Hepatic stellate cell (primary cell): Measurements from ENCODE around the gene UBE2F.
"Not testable (repeated sequence)": the region's sequence is repeated elsewhere in the genome, so short reads cannot be mapped to it uniquely, and the experiment has no call there.

Experiments
- DNase-seq: peaks from one replicate; pipeline ENCODE4 v3.0.0; 2011; ENCODE audit warnings: low spot score

The UBE2F gene

DNA sequence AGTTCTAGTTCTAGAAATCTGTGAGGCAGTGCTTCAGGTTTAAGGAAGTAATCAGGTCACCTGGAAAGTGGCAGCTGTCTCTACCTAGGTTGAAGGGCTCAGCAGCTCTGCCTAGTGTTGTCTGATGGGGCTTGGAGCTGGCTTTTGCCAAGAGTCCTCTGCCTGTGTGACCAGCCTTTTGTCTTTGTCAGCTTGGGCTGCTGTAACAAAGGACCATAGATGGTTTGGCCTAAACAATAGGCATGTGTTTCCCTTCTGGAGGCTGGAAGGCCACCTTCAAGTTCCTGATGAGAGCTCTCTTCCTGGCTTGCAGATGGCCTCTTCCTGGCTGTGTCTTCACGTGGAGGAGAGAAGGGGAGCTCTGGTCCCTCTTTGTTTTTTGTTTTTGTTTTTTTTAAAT is 13.3 kb downstream of the UBE2F start:
- no peak for DNase-seq

DNA sequence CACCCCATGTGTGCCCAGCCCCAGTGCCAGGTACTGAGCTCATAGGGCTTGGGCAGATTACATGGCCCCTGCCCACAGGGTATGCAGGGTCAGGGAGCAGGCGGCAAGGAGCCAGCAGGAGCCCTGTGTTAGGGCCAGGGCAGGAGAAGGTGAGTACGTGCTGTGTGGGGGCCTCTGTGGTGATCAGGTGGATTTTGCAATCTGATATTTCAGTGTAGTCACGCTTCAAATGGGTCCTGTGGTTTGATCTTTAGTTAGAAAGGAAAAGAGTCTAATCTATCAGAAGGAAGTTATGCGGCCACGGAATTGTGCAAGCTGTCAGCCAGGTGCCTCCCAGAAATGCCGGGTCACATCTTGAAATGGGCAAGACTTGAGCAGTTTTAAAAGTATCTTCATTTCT is 13.9 kb downstream of the UBE2F start:
- DNase-seq = no peak

DNA sequence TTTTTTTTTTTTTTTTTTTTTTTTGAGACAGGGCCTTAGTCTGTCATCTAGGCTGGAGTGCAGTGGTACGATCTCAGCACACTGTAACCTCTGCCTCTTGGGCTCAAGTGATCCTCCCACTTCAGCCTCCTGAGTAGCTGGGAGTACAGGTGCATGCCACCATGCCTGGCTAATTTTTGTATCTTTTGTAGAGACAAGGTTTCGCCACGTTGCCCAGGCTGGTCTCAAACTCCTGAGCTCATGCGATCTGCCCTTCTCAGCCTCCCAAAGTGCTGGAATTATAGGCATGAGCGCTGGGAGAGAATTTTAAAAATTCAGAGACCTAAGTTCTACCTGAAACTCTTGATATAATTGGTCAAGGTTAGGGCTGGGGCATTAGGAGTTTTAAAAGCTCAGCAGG is 14.8 kb downstream of the UBE2F start:
- not testable (repeated sequence) for DNase-seq

DNA sequence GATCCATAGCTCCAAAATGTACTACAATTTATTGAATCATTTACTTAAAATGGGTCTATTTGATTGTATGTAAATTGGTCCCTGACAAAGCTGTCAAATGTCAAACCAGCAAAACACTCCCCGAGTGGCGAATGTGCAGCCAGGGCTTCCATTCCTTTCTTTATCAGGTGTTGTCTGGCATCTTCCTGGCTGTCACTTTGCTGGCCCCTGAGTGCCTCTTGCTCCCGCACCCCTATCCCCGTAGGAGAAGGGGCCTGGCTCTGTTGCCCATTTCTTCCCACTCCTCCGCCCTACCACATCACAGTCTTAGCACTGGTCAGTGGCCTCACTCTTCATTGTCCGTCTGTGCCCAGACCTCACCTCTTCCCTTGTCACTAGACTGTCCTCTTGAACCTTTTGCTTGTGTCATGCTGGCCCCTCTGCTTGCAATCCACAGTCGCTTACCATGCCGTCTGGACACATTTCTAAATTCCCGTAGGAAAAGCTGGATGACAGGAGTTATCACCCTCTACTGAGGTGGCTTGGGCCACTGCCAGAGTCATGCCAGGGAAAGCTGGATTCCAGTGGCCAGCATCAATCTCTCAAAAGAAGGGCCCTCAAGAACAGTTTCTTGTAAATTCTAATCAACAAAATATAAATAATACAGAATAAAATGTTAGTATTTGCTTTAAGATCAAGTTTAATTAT is 15.4 kb downstream of the UBE2F start:
- DNase-seq = no peak

DNA sequence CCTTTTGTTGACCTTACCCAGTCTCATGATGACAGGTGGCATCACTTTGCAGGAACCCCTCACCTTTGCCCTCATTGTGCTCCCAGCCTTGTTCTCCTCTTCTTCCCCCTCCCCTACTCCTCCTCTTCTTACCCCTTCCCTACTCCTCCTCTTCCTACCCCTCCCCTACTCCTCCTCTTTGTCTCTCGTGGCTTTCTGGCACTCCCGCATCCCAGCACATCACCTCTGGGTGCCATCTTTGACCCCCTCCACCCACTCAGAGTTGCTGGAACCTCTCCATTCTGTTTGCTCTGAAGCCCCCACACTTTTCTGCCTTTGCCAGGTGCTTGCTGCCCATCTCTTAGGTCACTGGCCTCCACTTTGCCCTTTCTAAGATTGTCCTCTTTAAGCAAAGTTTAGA is 17.1 kb downstream of the UBE2F start:
- no peak for DNase-seq

DNA sequence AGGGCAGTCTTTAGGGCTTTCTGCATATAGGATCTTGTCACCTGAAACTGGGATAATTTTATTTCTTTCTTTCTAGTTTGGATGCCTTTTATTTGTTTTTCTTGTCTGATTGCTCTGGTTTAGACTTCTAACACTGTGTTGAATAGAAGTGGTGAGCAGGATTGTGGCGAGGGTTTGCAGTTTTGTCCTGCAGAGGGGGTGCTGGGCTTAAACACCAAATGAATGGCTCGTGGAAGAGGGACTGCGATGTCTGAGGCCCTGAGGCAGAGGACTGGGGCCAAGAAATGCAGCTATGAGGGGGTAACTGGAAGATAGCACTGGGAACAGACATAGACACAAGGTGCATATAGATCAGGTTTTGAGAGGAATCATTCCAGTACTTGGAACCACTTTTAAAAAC is 20.5 kb downstream of the UBE2F start:
- no peak for DNase-seq

DNA sequence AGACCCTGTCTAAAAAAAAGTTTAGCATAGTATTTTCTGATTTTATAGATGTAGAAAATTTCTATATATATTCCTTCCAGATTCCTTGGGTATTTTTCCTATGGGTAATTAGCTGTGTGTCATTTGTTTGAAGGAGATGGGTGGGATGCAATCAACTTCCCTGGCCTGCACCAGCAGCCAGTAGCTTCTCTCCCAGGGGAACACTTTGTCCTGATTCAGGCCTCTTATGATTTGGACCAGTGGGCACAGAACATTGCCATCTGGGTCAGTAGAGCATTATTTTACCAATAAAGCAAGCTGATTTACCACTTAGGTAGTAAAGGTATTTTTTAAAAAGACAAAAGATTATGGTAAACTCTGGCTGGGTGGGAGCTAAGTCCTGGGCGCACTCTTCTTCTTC is 26.9 kb downstream of the UBE2F start:
- DNase-seq = no peak

DNA sequence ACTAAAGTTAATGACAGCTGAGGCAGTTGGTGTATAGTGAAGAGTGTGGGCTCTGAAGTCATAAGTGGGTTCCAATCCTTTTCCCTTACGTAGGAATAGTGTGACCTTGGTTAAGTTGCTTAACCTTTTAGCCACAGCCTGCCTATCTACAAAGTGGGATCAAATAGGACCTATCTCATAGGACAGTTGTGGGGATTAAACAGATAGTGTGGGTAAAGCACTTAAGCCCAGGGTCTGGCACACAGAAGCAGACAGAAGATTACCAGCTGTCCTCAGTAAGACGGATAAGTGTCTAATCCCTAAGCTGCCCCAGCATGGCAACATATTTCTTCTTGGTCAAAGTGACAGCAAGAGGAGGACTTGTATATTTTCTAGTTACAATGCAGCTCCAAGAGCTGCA is 28.2 kb downstream of the UBE2F start:
- DNase-seq = no peak

DNA sequence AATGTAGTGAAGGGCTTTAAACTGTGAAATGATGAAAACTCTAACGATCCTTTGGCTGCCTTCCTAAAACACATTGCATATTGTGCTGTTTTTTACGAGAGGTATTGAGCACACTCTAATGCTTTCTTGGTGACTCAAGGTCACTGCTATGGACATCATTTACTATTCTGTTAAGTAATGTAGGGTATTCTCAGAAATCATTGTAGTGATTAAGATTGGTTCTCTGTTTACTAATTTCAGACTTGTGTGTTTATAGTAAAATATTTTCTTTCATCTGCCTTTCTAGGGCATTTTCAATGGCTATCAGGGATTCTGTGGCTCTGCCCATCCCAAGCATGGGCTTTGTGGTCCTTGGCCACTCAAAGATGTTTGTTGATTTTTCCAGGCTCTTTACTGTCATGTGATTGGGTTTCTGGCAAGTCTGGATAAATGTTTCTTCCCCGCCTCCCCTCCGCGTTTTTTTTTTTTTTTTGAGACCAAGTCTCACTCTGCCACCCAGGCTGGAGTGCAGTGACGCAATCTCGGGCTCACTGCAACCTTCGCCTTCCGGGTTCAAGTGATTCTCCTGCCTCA is 29.3 kb downstream of the UBE2F start:
- no peak for DNase-seq

DNA sequence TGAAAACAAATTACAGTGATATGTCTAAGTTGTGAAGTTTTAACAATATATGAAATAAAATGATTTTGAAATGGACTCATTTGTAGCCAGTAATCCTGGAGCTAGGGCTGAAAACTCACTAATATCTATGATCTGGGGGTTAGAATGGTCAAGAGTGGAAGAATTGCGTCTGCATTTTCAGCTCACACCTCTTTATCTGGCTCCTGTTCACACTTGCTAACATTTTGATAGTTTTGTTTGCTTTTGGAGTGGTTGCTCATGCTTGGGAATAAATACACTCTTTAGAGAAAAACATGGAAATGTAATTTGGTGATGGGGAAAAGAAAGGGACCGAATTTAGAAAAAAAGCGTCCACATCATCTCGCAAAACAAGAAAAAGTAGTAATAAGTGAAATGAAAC is 30.7 kb downstream of the UBE2F start:
- DNase-seq = no peak

DNA sequence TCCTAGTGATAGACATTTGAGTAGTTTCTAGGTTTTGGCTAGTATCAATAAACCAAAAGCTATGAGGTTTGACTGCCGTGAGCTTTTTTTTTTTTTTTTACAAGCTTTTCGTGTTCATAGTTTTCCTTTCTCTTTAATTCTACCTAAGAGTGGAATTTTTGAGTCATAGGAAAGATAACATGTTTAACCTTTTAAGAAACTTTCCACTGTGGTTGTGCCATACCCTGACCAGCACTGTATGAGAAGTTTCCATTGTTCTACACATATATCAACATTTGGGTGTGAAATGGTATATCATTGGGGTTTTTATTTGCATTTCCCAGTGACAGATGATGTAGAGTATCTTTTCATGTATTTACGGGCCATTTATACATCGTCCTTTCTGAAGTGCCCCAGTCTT is 31.7 kb downstream of the UBE2F start:
- DNase-seq = no peak

DNA sequence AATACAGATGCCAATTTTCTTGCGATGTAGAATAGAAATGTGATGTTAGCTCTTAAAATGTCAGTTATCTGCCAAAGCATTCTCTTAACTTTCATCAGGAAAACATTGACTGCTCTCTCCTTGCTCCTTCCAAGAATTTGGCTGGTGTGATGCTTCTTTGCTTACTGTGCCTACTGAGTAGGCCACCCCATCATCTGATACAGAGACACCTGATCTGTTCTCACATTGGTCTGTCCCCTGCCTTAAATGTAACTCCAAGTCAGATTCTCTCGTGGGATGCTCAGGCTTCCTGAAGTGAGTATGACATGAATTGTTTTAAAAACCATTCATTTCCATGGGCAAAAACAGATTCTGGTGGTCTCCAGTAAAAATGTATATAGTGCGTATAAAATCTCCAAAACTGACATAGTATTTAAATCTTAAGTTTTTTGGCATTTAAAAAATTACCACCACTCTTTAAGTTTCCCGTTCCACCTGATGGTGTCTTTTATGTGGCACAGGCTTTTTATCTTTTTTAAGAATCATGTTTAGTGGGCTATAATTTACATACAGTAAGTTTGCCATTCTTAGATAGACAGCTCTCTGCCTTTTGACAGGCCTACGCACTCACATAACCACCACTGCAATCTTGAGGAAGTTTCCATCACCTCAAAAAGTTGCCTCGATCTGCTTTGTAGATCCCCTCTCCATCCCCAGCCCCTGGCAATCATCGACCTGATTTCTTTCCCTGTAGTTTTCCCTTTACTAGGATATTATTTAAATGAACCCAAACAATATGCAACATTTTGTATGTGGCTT is 36.6 kb downstream of the UBE2F start:
- no peak for DNase-seq

DNA sequence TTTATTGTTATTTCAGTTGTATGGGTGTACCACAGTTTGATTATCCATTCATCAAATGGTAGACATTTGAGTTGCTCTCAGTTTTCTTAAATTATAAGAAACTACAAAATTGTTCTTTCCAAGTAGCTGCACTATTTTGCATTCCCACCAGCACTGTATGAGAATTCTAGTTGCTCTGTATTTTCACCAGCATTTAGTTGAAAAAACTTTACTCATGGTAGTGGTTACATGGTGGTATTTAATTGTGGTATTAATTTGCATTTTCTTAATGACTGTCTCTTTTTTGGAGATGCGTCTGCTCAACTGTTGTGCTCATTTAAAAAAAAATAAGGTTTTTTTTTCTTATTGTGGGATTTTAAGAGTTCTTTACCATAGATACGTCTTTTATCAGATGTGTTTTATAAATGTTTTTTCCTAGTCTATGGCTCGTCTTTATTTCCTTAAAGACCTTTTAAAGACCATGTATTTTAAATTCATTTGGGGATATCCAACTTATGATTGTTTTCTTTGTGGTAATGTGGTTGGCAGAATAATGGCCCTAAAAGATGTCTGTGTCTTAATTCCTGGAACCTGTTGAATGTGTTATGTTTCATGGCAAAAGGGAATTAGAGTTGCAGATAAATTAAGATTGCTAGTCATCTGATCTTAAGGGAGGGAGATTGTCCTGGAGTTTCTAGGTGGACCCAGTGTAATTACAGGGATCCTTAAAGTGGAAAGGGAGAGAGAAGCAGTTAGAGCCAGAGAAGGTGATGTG is 37.4 kb downstream of the UBE2F start:
- DNase-seq = no peak

DNA sequence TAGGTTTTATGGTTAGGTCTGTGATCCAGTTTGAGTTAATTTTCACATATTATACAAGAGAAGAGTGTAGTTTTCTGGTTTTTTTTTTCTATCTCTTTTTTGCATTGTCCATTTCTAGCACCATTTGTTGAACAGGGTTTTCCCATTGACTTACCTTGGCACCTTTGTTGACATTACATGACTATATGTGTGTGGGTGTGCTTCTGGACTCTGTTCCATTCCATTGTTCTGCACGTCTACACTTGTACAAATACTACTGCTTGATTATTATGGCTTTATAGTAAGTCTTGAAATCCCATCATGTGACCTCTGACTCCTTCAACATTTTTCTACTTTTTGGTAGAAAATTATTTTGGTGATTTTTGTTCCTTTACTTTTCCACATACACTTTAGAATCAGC is 38.7 kb downstream of the UBE2F start:
- no peak for DNase-seq

DNA sequence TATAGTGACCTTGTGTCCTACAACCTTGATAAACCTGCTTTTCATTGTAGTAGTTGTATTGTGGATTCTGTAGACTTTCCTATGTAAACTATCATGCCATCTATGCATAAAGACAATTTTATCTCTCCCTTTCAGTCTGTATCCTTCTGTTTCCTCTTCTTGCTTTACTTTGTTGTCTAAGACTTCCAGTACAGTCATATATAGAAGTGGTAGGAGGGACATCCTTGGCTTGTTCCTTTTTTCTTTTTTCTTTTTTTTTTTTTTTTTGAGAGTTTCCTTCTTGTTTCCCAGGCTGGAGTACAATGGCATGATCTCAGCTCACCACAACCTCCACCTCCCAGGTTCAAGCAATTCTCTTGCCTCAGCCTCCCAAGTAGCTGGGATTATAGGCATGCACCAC is 39.7 kb downstream of the UBE2F start:
- no peak for DNase-seq

DNA sequence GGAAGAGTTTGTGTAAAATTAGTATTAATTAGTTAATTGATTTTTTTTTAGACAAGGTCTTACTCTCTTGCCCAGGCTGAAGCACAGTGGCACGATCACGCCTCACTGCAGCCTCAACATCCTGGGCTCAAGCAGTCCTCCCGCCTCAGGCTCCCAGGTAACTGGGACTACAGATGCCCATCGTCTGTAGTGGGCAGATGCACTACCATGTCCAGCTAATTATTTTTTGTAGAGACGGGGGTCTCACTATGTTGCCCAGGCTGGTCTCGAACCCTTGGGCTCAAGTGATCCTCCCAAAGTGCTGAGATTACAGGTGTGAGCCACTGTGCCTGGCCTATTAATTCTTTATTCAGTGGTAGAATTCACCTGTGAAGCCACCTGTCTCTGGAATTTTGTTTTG is 41.1 kb downstream of the UBE2F start:
- no peak for DNase-seq

DNA sequence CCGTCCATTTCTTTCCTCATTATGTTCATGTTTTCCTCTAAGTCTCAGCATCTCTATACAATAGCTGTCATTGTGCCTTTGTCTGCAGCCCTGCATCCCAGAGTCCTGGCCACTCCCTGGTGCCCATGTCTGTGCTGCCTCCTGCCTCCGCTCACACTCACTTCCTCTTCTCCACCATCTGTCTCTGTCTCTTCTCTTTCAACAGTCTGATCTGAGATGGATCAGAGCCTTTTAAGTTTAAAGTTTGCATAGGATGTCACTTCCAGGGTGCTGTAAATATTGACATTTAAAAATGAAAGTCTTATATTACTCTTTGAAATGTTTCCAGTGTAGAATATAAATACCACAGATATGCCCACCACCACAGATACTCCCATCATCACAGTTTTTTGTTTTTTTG is 42.7 kb downstream of the UBE2F start:
- no peak for DNase-seq

DNA sequence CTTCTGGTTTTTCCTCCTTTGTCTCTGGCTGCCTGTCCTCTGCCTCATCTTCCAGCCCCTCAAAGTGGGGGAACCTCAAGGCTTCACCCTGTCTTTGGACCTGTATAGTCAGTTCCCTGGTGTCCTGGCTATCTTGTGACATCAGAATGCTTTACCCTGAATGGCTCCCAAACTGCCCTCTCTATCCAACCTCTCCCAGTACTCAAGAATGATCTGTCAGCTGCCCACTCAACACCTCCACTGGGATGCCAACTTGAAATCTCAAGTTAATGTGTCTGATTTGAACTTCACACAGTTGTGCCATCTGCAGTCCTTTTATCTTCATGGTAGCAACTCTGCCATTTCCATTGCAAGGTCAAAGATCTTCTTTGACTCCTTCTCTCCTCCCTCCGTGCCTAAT is 43.8 kb downstream of the UBE2F start:
- no peak for DNase-seq

DNA sequence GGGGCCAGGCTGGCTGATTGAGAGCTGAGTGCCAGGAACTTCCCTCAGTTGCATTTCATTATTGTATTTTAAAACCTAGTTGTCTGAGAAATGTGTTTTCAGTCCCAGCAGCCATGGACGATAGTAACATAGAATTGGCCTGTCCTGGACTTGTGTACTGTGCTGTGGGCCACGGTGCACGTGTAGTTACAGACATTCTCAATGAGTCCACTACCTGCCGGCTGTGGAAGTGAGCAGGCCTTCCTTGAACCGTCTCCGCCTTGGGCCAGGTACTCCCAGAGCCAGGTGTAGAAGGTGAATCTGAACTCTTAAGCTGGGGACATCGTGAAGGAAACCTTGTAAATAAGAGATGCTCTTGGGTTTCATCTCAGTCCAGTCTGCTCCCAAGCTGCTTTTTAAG is 47.0 kb downstream of the UBE2F start:
- DNase-seq = no peak

DNA sequence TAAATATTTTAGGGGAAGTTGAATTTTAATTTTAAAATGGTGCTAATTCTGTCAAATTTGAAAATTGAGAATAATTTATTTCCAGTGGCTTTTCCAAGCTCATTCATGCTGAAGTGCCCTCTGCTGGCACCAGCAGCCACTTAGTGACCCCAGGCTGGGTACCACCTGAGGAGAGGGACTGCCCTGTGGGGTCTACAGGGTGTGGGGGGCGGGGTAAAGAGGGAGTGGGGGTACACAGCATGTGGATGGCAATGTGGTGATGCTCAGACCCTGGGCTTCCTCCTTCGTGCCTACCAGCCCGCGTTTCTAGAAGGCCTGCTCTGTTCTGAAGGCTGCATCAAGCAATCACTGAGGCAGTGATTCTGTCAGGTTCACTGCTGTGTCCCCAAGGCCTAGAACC is 48.9 kb downstream of the UBE2F start:
- no peak for DNase-seq

DNA sequence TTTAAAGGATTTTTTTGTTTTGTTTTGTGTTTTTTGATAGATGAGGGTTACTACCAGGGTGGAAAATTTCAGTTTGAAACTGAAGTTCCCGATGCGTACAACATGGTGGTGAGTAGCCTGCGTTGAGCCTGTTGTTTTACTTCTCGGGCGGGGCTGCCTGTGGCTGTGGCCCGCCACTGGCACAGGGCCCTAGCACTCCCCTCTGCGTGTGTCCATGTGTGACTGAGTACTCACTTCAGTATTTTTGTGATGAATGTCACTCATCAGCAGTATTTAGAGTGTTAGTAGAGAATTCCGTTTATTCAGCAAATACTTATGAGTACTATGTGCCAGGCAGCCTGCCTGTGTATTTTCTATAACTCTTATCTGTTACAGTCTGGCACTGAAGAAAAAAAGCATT is 49.7 kb downstream of the UBE2F start:
- no peak for DNase-seq

DNA sequence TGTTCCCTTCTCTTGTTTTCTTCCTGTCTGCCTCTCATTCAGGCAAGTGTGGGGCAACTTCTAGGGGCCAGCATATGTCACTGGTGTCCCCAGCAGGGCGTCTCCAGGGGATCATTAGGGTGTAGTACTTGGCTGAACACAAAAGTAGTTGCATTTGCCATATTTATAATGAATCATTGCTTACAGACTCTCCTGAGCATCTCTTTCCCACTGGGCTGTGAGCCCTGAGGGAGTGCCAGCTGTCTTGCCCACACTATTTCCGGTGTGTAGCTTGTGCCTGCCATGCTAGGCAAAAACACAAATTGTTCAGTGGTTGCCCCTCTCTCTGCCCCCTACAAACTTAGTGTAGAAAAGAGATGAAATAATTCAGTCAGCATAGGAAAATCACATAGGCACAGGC is 53.1 kb downstream of the UBE2F start:
- DNase-seq = no peak

DNA sequence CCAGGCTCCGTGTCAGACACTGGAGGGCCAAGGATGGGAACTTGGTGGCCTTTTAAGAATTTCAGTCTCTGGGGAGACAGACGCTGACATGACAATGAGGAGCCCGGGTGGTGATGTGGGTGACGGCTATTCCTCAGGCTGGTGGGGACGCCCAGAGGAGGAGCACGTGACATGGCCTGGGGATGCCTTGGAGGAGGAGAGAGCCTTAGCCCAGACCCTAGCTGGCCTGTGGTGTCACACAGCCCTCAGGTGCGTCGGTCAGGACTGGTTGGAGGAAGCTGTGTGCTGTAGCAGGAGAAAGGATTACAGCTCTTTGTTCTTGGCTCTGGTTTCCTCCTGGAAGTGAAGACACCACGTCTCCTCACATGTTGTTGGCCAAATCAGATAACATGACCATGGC is 54.0 kb downstream of the UBE2F start:
- DNase-seq = no peak
